ENCODE measurements around the gene CELF4.

The CELF4 gene

DNA sequence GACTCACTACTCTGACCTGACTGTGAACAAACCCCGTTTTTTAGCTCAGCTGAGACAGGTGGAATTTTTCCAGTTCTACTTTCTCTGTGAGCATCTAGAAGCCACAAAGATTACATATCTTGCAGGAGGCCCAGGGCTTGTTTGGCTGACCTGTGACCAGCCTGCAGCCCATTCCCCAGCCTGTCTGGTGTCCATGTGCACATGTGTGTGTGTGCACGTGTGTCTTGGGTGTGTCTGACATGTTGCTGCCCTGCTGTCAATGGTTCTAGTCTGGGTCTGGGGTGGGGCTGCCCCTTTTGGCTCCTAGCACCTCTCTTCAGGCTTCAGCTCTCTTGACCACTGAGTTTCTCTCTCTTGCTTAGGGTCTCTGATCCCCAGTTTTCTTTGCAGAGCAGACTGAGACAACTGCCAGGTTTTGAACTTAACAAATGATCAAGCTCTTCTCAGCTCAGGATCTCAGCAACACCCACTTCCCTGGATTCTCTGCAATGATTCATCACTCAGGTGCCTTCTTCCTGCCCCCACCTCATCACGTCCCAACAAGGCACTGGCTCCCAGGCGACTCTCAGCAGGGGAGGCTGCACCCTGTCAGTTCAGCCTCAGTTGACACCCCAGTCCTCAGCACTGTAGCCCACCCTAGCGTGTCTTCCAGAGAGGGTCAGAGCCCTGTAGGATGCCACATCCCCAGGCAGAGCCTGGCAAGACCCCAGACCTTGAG is 130.3 kb downstream of the CELF4 start:
- FAIRE-seq, result no peak

DNA sequence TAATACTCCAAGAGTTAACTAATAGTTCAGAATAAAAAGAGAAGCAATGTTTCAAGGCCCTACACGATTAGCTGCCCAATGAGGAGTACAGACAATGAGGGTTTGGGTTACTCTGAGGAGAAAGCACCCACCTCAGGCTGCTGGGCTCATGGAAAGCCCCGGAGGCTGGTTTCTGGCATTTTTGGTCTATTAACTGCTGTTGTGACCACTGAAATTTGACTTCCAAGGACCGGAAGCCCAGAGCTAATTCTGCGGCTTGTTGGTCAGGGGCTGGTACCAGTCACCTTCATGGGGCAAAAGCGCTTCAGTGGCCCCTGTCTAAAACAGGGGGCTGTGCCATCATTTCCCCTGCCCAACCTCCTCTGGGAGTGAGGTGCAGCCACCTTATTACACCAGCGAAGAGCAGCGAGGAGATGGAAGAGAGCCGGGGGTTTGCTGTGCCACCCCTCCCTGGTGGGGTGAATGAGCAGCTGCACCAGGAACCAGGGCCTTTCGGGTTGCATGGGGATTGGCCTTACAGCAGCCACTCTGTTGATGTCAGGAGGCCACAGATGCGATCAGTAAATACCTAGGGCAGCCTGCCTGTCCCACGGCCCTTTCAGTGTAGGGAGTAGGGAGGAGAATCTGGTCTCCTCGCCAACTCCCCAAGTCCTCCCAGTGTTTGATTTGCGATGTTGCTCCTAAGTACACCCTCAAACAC is 131.3 kb downstream of the CELF4 start:
- FAIRE-seq, result no peak

DNA sequence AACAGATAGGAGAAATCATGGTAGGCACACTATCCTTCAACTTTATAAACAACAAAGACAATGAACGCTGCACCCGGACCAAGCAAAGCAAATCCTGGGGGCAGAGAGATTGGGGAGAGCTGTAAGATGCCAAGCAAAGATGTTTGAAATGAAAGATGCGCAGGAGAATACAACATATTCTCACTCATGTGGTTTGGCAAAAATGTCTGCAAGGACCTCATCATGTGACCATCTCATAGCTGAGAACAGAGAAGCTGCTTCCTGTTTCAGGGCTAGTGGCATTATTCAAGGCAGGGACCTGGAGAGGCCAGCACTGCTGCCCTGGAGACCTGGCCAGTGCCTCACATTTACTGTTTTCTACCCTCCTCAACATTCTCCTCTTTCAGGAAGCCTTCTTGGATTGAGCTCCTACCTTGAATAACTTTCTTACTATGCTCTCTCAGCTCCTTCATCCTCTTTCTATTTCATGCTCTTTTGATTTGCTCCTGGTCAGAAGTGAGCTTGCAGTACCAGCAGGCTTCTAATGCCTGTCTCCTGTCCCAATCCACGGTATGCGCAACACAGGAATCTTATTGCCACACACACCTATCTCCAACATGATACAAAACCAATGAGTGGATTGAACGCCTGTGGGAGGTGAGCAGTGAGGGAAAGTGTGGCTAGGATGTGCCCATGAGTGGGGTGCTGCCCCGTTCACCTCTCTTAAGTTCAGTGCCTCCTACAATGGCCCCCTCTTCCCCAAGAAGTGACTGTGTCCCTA is 133.0 kb downstream of the CELF4 start:
- FAIRE-seq, result no peak

DNA sequence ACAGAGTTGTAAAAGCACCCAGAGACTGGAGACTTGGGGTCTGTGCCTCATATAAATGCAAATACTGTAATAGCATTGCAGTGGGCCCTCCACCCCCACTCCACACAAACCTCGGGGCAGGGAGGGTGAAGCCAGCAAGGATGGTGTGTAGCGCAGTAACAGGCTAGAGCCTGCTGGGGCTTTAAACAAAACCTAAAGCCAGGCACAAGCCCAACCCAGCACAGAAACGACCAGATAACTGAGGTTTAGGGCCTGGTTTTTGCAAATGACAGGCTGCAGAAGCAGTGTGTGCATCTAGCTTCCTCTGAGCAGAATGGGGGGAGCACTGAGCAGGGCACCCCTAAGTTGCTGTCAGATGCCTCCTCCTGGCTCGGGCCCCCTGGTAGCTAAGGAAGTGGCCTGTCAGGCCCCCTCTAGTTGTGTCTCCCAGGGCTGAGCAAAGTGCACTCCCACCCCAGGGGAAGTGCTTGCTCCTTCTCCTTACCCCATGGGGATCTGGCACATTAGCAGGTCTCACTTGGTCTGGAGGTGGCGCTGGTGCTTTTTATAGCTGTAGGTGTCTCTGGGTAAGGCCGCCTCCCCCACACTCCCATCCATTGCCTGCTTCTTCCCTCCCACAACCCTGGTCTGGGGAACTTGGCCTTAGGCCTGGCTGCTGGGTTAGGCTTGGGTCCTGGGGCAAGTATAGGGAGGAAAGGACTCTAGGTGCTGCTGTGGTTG is 135.1 kb downstream of the CELF4 start:
- no peak for FAIRE-seq

DNA sequence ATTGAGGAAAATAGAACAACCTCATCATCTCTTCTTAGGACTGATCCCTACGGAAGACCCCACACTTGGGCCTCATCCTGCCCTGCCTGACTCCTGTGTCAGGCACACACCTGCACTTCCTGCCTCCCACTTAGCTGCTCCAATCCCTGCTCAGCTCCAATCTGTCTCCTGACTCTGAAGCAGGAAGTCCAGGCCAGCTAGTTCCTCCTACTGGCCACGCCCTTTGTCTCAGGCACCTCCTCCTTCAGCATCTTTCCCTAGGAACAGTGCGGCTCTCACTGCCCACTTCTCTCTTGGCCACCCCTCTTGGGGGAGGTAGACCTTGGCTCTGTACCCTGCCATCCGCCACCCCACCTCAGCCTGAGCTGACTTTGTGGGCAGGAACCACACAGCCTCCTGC is 135.8 kb downstream of the CELF4 start:
- no peak for FAIRE-seq

DNA sequence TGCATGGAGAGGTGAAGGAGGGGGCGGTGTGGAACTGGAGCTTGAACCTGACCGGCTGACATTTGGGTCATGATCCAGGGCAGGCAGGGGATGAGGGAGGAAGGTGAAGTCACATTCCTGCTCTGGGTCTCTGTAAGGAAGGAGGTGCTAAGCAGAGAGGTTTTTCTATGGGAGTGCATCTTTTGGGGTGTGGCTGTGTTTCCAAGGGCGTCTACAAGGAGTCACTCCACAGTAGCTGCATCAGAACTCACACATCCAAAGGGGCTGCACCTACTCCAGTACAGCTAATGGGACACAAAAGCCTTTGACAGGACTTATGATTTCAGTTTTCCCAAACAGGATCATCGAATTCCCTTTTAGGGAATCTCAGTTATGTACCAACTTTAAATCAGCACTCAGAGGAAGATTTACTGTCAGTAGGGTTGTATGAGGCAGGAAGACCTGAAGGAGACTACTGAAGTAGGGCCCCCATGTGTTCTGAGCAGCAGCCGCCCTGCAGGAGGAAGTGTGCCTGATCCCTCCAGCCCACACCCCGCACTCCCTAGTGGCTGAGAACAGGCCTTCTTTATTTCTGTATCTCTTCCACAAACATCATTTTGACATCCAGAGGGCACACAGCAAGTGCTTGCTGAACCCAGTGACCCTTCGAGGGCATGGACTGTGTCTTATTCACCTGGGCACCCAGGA is 137.2 kb downstream of the CELF4 start:
- no peak for FAIRE-seq

DNA sequence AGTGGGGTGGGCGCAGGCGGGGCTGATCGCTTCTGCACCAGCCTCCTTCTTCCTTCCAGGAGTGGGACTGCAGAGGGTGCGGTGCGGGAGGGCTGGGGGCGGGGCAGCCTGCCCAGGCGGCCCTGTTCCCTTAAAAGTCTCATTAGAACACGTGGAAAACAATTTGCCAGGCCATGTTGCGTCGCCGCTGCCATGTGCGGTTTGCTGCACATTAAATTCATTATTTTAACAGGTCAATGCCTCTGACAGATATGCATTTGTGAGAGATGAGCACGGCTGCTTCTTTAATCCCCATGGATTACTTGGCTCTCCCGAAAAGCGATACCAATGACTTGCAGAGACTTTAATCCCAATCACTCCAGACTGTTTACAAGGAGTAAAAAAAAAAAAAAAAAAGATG is 139.0 kb downstream of the CELF4 start:
- no peak for FAIRE-seq

DNA sequence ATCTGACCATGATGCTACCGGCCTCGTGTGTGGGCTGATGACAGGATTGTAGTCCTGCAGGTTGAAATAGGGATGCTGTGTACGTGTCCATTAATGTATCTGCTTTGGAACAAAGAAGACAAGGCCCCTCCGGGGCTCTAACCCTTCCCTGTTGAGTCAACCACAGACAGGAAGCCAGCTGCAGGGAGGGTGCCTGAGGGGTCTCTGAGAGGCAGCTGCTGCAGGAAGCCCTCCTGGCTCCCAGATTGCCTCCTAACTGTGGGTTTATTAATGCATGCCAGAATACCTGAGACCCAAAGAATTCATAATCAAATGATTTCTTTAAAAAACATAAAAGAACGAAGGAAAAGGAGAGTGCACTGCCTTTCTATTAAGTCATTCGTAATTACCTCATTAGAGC is 140.4 kb downstream of the CELF4 start:
- no peak for FAIRE-seq

DNA sequence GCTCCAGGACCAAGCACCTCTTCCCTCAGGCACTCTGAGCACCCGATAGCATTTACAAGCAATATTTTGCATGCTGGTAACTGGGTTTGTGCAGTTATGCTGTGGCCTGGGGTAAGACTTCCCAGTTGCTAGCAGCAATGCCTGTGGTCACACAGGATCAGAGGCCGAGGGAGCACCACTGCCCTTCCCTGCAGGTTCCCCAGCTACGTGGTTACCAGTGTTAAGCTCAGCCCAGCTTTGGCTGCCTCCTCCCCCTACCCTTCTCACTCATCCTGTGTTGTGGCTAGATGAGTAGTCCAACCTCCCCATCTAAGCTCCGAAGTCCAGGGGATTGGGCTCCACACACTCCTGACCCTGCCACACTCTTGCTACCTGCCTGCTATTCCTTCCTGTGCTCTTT is 141.1 kb downstream of the CELF4 start:
- no peak for FAIRE-seq

DNA sequence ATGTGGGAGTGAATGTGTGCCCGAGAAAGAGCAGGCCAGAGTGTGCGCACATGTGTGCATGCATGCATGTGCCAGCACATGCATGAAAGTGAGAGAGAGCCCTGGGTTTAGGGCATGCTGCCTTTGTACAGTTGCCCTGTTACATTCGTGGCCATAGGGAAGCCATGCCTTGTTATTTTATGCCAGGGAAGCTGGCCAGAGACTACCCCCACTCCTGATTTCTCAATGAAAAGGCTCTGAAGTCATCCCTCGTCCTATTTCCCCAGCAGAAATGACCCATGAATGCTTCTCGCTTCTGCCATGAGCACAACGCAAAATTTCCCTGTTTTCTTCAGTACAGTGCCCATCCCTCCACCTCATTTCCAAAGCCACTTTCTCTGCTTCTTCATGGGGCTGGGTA is 143.0 kb downstream of the CELF4 start:
- FAIRE-seq, result no peak

DNA sequence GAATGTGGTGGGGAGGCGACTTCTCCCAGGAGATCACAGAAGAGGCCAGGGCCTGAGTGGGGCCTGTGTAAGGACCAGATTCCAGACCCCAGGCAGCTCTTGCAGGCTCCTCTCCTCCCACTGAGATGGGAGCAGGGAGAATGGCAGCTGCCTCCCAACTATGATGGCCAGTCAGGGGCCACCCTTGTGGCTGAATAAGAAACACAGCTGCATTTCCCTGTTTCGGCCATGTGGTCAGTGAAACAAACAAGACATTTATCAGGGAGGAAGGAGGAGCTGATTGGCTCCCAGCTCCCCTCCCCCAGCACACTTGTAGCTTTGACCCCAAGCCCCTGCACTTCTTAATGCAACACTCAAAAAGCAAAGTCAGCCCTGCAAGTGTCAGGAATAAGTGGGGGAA is 143.5 kb downstream of the CELF4 start:
- FAIRE-seq, result no peak

DNA sequence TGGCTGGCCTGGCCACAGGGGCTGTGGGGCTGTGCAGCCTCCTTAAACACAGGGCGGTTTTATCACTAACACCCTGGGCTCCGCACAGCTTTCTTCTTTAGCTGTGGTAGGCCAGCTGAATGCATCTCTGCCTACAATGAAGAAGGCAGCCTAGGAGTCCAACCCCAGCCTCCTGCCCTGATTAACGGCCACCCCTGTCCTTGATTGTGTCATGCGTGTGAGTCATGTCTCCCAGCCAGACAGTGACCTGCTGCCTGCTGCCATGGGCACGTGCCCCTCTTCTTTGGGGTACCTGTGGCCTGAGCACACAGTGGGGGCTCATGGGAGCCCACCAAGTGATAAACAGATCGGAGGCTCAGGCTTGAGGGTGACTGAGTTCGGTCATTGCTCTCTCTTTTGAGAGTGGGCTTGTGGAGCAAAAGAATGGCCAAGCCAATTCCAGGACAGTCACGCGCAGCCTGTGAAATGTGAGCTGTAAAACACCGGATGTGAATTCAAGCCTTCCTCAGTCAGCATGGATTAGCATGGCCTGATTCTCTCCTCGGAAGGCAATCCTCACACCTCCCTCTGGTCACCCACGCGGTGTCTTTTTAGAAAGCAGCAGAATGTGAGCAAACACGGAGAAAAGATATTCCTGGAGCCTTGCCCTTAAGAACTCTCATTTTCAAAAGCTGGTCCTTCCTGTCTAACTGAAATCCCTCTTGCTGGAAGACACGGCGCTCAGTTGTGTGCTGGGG is 144.1 kb downstream of the CELF4 start:
- FAIRE-seq, result no peak

DNA sequence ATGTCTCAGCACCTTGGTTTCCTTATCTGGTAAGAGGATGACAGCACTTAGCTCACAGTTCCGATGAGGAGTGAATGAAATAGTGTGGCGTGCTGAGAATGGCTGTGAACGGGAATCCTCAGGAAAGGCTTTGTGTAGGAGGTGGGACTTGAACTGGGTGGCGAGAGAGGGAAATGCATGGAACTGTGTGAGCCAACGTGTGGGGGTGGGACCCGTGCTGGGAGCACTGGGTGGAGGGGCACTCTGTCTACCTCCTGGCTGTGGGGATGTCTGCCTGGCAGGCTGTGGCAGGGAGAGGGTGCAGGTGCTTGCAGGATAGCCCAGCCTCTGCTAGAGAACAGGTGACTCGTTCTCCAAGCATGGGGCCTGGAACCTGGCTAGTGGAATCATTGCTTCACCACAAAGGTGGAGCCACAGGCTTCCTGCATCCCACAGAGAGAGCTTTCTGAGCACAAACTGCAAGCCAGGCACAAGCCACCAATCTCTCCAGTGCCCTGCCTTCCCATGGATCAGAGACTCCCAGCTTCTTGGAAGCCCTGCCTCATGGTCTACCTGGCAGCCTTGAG is 145.2 kb downstream of the CELF4 start:
- FAIRE-seq, result no peak

DNA sequence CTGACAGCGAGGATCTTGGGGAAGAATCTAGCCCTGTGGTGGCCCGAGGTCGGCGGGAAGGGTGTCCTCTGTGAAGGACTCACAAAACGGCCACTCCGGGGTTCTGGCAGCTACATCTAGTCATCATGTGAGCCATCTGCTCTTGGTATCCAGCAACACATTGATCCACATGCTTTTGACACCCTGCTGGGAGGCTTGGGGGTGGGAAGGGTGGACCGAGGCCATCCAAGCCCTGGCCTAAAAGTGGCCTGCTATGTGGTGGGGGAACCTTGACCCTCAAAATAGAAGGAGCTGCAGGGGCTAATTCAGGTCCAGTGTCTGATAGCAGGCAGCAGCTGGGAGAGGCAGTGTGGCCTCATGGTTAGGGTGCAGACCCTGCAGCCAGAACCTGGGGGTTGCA is 145.7 kb downstream of the CELF4 start:
- no peak for FAIRE-seq

DNA sequence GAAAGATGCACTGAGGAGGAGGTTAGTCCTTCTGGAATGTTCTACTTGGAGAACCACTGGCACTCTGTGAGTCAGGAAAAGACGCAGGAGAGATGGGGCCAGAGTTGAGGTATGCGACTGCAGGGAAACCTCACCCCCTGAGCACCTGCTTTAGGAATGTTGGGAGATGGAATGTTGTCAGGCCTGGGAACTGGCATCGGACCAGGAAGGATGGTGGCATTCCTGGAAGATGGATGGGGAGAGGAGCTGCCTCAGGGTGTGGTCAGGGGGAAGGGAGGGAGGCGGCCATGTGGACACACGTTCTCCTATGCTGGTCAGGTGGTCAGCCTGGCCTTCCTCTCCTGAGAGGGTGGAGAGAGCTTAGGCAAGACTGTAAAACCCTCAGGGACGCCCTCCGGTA is 146.3 kb downstream of the CELF4 start:
- FAIRE-seq, result no peak

DNA sequence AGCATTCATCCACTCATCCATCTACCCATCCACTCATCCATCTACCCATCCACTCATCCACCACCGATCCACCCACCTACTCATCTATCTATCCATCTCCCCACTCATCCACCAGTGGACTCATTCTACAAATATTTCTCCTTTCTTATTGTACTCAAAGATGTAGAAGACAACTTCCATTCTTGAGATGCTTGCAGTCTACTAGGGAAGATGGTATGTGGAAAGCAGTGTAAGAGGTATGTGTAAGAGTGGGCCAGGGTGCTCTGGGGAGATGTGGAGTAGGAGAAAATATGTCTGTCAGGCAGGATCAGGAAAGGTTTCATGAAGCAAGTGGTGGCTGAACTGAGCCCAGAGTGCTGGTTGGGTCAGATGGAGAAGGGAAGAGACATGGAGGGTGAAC is 150.8 kb downstream of the CELF4 start:
- no peak for FAIRE-seq

DNA sequence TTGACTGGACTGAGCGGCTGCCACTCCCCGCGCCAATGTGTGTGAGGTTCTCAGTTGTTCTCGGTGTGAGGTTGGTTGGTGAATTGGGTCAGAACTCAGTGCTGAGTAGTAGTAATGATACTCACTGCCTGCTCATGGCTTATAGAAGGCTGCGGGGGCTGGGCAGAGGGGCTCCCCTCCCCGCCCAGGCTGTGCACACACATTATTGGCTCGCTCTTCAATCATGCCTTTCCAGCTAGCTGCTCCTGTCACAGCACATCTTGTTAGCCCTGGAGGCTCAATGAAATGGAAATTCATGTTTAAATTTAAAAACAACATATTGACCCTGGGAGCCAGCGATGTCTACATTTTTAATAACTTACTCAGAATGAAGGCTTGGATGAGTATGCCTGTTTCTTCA is 152.8 kb downstream of the CELF4 start:
- no peak for FAIRE-seq

DNA sequence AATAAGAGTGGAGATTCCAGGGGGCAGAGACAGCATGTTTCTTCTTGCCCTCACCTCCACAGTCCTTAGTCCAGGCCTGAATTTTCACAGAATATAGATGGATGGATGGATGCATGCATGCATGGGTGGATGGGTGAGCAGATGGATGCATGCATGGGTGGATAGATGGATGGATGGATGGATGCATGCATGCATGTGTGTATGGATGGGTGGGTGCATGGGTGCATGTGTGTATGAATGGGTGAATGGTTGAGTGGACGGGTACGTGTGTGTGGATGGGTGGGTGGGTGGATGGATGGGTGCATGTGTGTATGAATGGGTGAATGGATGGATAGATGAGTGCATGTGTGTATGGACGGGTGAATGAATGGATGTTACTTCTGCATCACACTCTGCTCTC is 153.3 kb downstream of the CELF4 start:
- FAIRE-seq, result no peak

DNA sequence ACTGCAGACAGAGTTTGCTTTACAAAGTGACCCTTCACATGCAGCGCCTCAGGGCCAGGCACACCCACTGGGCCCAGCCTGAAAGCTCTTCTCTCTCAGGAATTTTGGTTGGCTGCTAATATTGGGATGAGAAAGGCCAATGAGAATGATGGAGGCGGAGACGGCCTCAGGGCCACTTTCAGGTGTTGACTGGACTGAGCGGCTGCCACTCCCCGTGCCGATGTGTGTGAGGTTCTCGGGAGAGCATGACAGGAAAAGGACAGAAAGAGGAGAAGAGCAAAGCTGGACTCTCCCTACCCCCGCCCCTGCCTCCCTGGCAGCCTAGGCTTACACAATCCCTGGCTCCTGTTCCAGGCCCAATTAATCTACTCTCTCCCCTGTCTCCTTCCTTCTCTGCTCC is 155.7 kb downstream of the CELF4 start:
- FAIRE-seq, result no peak

DNA sequence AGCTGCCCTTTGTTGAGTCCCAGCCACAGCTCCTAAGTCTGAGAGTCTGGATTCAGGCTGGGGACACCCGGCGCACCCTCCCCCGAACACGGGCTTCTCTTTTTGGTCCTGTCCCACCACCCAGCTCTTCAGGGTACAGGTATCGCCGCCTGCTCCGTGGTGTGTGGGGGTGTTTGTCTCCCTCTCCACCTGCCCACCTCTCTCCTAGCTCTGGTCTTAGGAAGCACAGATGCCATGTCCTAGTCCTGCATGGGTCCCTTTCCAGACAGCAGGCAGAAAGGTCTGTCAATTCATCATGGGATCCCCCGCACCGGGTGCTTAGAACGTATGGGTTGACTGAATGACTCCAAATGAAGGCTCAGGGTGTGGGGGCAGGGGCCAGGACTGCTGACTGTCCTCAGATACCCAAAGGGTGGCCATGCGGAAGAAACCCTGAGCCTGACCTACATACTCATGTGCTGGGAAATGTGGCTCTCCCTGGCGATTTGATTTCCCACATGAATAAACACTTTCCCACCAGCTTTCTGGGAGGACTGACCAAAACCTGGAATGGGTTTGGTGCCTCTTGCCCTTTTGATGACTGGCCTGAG is 156.8 kb downstream of the CELF4 start:
- peak; percentile 72 for FAIRE-seq

DNA sequence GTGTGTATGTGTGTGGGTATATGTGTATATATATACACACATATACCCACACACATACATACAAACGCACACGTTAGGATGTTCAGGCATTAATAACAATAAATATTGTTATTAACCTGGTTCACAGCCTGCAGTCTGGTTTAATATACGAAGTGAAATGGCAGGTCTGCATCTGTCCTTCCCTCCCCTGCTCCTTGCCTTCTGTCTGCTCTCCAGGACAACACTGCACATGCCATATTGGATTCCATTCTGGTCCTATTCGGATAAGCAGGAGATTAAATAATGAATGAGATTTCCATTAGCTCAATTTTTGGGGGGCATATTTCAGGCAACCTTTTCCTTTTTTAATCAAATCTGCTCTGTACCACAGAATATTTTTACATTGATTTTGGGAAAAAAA is 158.0 kb downstream of the CELF4 start:
- FAIRE-seq, result no peak

All from islet of Langerhans (tissue), 1 donor.